Activated CD4-positive, alpha-beta T cell treated with anti-CD3 and anti-CD28 coated beads, Interleukin-2, amount 50 U/mL, for 16 hours (primary cell): ENCODE results near the gene CPLANE1.
"Not testable (repeated sequence)": the region's sequence is repeated elsewhere in the genome, so short reads cannot be mapped to it uniquely, and the experiment has no call there.

Experiments used
- DNase-seq: peaks from one replicate; pipeline ENCODE4 v3.0.0-alpha.2; 2020

Gene CPLANE1

DNA sequence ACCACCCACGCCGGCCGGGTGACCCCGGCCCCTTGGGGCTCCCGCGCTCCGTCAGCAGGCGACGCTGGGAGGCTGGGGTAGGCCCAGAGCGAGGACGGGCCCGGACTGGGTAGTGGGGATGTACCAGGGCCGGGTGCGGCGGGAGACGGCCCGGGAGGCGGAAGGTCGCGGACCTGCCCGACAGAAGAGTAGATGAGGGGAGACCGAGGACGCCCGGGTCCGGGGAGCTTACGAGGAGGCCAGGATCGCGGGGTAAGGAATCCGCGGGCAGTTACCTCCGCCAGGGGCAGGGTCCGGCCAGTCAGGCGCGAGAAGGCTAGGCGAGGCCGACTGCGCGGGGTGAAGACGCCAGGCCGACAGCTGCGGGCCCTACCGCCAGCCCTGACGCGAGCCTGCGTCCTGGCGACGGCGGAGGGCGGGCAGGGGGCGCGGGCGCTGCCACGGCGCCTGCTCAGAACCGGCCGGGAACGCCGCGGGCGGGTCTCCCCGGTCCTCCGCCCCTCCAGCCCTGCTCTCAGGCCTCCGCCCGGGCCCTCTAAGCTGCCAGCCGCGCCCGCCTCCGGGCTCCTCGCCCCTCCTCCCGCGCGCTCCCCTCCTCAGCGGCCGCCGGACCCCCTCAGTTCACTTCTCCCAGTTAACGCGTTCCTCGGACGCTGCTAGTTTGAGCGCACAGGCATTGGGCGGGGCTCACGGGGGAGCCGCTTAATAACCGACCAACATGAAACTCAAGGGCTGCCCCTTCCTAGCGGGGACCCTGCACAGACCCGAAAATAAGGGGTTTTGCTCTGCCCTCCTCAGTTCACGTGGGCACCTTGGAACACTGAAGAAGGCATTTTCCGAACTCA lies at the start of gene CPLANE1:
CPLANE1 (minus strand) TSS at position 407 of the 845 bp plus-strand sequence. CDS start 1,678 bp downstream, outside the sequence.
- peak; percentile 63 for DNase-seq

DNA sequence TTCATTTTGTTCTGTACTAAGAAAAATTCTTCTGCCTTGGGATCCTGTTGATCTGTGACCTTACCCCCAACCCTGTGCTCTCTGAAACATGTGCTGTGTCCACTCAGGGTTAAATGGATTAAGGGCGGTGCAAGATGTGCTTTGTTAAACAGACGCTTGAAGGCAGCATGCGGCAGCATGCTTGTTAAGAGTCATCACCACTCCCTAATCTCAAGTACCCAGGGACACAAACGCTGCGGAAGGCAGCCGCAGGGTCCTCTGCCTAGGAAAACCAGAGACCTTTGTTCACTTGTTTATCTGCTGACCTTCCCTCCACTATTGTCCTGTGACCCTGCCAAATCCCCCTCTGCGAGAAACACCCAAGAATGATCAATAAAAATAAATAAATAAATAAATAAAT lies 47.1 kb upstream of the CPLANE1 start:
- DNase-seq: not testable (repeated sequence)

DNA sequence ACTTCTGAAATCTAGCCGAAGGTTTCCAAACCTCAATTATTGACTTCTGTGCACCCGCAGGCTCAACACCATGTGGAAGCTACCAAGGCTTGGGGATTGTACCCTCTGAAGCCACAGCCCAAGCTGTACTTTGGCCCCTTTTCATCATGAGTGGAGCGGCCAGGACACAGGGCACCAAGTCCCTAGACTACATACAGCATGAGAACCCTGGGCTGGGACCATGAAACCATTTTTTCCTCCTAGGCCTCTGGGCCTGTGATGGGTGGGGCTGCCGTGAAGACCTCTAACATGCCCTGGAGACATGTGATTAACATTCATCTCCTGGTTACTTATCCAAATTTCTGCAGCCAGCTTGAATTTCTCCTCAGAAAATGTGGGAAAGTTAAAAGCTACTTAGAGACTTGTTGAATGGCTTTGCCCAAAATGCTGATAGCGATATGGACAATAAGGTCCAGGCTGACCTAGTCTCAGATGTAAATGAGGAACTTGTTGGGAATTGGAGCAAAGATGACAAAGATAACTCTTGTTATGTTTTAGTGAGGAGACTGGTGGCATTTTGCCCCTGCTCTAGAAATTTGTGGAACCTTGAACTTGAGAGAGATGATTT lies 34.1 kb upstream of the CPLANE1 start:
- no peak for DNase-seq

DNA sequence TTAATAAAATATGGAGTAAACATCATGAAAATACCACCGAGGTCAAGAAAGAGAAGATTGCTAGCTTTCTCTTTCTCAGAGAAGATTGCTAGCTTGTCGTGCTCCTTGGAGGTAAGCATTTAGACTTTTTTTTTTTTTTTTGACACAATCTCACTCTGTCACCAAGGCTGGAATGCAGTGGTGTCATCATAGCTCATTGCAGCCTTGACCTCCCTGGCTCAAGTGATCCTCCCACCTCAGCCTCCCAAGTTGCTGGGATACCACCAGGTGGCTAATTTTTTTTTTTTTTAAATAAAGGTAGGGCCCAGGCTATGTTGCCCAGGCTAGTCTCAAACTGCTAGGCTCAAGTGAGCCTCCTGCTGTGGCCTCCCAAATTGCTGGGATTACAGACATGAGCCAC lies 26.3 kb upstream of the CPLANE1 start:
- DNase-seq: no peak

DNA sequence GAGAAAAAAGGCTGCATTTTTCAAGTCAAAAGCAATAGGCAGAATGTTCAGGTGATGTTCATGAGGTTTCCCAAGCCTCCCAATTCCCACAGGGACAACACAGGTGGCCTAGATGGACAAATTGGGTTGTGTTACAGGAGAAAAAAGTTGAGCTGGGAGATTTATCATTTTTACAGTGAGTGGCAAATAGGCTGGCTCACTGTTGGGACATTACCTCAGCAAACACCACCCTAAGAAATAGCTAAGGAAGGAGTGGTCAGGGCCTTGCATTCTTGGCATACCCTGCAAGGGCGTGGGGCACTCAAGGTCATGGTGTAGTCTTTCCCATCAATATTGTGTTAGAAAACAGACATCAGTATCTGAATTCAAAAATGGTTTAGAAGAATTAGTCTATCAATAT lies 23.3 kb upstream of the CPLANE1 start:
- DNase-seq: no peak

DNA sequence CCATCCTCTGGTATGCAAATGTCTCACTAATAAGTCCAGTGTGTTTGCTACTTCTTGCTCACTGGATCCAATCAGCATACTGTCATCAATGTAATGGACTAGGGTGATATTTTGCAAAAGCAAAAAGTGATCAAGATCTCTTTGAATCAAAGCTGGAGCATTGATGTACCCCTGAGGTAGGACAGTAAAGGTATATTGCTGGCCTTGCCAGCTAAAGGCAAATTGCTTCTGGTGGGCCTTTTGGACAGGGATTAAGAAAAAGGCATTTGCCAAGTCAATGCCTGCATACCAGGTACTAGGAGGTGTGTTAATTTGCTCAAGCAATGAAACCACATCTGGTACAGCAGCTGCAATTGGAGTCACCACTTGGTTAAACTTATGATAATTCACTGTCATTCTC lies 18.9 kb upstream of the CPLANE1 start:
- DNase-seq: not testable (repeated sequence)

DNA sequence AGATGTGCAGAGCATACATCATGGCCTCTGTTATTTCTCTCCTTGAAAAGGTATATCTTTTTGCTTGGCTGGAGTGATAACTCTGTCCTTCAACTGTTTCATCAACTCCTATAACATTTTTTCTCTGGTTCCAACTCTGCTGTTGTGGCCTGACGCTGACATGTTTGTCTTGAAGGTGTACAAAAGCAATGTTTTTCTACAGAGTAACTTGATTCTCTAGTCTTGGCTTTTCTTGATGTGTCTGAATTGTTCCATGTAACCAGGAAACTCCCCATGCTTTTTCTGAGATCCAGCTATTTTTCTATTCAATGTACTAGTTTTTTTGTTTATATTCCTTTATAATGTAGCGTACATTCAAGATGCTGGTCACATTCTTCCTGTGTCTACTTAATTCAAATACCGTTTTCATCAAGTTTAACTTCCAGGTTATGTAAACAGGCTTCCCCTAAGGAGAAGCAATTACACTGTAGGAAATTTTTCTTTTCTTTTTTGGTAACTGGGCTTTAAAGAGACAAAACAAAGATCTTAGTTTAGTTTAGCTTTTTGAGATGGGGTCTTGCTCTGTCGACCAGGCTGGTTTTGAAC lies 6.7 kb upstream of the CPLANE1 start:
- no peak for DNase-seq

DNA sequence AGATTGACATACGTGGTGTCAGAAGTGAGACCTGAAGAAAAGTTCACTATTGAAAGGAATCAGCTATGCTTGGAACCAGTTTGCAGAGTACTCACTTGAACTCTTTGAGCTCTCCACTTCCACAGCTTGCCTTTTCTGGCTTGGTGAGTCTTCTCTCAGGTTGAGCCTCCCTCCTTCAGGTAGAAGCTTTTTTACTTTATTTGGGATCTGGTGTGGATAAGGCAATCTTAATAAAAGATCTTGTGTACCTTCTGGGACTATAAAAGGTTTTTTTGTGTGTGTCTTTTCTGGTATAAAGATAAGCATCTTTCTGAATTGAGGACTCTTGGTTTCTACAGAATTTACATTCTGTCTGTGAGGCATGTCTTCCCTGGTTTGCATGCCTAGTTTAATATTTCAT lies 5.4 kb upstream of the CPLANE1 start:
- DNase-seq: no peak

DNA sequence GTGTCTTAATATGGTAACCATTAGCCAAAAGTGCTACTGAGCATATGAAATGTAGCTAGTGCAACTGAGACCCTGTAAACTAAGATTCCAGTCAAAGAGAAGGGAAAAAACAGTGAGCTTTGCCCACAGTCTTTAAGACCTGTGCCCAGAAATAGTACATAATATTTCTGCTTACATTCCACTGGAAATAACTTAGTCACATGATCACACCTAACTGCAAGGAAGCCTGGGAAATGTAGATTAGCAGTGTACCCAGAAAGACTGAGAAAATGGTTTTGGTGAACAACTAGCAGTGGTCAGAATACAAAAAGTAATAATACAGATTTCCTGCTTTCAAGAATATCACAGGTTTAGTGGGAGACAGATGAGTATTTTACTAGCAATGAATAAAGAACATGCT lies 2.5 kb upstream of the CPLANE1 start:
- DNase-seq: no peak

DNA sequence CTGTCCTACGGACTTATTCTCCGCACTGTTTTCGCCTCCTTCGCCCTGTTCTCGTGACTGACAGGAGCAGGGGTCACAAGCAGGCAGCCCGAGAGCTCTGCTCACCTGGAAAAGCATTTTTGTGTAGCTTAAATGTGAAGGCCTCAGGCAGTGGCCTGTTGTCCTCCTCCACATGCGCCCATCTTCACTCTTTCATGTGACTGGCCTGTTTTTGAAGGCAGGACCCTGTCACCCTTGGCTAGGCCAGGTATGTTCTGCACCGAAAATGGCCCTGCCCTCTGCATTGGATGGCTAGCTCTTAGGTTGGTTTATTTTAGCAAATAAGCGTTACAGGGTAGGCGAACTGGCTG lies 614 bp upstream of the CPLANE1 start:
- DNase-seq: no peak

DNA sequence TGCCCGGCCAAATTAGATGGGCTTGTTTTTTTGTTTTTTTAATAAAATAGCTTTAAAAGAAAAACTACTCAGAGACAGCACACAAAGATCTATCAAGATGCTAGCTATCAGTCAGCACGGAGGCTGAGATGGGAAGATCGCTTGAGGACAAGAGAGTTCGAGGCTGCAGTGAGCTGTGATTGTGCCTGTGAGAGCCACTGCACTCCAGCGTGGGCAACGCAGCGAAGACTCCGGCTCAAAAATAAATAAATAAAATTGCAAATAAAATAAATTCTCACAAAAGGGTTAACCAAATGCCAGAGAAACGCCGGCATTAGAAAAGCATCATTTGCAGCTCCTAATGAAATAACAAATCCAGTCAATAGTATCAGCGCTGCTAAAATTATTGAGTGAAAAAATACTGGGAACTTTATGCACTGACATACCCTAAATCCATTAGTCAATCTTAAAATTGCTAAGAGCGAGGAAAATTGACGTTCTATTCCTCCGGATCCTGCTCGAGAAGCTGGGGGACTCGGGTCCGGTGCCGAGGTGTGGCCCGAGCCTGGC lies 681 bp downstream of the CPLANE1 start:
- DNase-seq: no peak

DNA sequence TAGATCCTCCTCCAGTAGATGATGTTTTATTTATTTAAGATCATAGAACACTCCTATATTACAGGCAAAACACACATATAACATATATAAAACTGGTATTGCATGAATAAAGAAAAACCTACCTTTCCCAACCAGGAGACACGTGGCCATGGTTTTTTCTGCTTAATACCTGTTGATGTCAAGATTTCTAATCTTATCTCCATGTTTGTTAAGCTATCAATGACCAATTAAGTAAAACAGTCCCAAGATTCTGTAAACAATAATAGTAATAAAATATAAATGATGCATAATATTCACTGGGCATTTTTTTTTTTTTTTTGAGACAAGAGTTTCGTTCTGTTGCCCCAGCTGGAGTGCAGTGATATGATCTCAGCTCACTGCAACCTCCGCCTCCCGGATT lies 1.7 kb downstream of the CPLANE1 start:
- no peak for DNase-seq

DNA sequence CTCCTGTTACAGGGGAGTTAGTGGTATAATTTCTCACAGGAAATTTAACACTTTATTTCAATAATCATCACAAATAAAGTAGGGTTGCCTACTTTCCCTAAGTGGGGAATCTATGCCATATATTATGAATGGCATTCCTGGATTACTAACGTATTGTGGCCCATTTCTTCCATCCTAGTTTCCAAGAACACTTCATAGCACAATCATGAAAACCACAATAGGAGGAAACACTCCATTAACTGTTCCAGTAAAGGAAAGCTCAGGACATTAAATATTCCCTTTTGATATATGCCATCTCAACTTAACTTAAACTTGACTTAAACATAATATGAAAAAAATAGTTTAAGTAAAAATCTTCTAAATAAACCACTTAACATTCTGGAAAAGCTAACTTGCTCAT lies 2.1 kb downstream of the CPLANE1 start:
- DNase-seq: no peak

DNA sequence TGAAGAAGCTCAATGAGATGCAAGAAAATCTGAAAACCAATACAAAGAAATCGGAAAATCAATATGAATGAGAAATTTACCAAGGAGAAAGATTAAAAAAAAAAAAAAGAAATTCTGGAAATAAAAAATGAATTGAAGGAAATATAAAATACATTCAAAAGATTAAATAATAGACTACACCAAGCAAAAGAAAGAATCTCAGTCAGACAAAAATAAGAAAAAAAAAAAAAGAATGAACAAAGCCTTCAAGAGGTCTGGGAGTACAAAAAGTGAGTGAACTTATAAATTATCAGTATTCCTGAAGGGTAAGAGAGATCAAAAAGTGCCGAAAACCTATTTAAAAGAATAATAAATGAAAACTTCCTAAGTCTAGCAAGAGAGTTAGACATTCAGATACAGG lies 14.9 kb downstream of the CPLANE1 start:
- DNase-seq: no peak

DNA sequence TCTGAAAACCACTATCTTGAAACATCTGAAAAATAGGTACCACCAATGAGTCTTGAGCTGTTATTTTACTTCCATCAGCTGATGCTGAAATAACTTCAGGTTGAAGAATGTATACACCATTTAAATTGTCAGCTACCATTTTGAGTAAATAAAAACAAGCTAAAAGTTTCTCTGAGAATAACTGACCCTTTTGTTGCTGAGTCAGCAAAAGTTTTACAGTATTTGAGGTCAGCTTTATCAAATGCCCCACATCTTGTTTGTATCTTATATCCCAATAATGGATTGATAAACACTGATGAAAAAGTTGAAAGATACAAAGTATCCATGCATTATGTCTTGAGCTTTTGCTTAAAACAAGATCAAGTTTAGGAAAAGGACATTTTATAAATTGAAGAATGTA lies 22.8 kb downstream of the CPLANE1 start:
- no peak for DNase-seq

DNA sequence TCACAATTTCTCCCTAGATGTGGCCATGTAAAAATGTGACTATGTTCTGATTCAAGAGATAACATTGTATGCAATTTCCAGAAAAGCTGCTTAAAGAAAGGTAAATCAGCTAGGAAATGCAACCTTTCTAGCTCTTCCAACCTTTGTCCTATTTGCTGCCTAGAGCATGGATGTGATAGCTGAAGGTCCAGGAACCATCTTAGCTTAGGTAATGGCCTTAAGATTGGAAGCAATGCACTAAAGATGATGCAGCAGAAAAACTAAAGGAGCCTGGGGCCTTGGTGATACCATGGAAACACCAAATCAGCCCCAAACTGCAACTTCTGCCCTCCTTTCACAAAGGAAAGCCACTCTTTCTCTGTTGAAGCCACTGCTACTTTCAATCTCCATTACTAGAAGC lies 27.0 kb downstream of the CPLANE1 start:
- no peak for DNase-seq

DNA sequence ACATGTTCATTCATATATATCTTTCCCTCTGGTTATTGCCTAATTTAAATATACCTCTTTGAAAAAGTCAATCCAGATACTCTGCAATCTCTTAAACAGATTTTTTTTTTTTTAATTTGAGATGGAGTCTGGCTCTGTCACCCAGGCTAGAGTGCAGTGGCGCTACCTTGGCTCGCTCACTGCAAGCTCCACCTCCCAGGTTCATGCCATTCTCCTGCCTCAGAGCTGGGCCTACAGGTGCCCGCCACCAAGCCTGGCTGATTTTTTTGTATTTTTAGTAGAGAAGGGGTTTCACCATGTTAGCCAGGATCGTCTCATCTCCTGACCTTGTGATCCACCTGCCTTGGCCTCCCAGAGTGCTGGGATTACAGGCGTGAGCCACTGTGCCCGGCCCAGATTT lies 28.8 kb downstream of the CPLANE1 start:
- DNase-seq: not testable (repeated sequence)

DNA sequence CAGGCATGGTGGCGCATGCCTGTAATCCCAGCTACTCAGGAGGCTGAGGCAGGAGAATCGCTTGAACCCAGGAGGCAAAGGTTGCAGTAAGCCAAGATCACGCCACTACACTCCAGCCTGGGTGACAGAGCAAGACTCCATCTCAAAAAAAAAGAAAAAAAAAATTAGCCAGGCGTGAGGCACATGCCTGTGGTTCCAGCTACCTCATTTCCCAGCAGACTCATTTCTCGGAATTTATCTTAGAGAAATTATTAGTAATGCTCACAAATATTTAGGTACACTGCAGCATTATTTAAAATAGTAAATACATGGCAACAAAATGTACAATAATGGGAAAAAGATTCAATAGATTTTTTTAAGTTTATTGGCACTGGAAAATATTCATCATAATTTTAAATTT lies 29.8 kb downstream of the CPLANE1 start:
- not testable (repeated sequence) for DNase-seq

DNA sequence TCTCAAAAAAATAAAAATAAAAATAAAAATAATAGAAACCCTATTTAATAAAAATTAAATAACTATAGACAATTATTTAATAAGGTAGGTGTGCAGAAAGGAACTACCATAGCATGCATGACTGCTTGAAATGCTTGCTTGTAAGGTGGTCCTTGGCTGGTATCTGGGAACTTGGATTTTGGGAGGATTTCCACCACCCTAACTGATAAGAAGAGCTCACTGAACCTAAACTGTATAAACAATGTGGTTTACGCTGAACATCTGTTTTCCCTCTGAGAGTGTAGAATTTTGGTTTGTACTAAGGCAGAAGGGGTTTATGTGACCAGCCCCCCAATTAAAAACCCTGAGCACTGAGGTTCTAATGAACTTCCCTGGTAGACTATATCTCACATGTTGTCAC lies 31.2 kb downstream of the CPLANE1 start:
- DNase-seq: no peak

DNA sequence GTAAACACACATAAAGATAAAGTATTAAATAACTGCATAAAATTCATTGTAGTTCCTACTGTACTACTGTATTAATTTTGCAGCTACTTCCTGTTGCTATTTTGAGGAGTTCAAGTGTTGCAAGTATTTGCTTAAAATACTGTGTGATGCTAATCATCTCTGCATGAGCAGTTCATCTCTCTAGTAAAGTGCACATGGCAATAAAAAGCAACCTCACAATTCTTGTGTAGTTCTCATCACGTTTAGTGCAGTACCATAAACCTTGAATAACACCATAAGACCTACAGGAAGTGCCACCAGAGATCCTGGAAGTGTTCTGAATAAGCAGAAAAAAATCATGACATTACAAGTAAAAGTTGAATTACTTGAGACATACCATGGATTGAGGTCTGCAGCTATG lies 34.6 kb downstream of the CPLANE1 start:
- peak; percentile 26 for DNase-seq

DNA sequence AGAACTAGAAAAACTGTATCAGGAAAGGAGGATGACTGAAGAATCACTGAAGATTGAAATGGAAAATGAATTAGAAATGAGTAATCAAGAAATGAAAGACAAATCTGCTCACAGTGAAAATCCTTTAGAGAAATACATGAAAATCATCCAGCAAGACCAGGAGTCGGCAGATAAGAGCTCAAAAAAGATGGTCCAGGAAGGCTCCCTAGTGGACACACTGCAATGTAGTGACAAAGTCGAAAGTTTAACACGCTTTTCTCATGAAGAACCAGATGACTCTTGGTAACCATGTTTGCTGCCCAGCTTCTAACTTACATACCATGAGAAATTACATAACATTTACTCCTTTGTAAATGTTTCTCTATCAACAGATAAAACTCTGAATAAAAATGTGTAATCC lies 37.1 kb downstream of the CPLANE1 start:
- DNase-seq: no peak

DNA sequence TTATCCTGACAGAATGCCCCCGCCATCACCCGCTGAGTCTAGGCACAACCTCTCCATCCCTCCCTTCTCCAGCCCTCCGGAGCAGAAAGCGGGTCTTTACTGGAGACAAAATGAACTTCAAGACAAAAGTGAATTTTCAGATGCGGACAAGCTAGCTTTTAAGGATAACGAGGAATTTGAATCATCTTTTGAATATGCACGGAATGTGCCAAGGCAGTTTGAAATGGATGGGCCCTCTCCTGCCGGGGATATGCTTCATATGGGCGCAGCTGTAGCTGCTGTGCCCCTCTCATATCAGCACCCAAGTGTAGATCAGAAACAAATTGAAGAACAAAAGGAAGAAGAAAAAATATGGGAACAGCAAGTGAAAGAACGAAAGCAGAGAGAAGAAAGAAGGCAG lies 37.5 kb downstream of the CPLANE1 start:
- no peak for DNase-seq

DNA sequence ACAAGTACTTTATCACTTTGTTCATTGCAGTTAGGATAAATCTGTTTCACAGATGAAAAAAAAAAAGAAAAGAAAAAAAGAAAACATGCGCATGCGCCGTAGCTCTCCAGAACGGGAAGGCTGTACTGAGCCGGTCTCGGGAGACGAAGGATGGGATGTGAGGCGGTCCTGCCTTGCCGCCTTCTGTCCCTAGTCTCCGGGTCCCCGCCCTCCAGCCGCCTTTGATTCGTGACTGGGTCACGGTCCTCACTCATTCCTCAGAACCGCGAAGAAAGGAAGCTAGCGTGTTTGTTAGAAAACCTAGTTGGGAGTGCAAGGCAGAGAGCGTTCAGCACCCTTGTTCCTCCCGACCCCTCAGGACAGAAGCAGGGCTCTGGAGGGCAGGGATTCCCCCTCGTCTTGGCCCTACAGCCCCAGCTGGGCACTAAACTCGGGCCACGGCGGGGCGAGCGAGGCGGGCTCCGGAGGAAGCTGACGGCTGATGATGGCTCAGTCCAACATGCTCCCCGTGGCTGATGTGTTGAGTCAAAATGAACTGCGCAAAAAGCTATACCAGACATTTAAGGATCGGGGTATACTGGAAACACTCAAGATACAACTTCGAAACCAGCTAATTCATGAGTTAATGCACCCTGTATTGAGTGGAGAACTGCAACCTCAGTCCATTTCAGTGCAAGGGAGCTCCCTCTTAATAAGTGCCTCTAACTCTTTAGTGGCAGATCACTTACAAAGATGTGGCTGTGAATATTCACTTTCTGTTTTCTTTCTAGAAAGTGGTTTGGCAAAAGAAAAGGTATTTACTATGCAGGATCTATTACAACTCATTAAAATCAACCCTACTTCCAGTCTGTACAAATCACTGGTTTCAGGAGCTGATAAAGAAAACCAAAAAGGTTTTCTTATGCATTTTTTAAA lies 40.0 kb downstream of the CPLANE1 start:
- no peak for DNase-seq
